Measurements from ENCODE around the gene VARS2.
"Not testable (repeated sequence)": the region's sequence is repeated elsewhere in the genome, so short reads cannot be mapped to it uniquely, and the experiment has no call there.

Gene VARS2

GRCh38 chr6:30927080-30927479, 13.0 kb downstream of the VARS2 start:
- not testable (repeated sequence) for DNase-seq (ENCODE audit: extremely low read depth in 1 of 2, low read depth in 1 of 2)

- no peak for DNase-seq (ENCODE audit: extremely low read depth in 1 of 2, low read depth in 1 of 2)
Observed at GRCh38 chr6:30928677-30929076, 14.6 kb downstream of the VARS2 start.

GRCh38 chr6:30930506-30930905, 16.5 kb downstream of the VARS2 start:
- no peak for DNase-seq (ENCODE audit: extremely low read depth in 1 of 2, low read depth in 1 of 2)

GRCh38 chr6:30931272-30931671, 17.2 kb downstream of the VARS2 start:
- DNase-seq (ENCODE audit: extremely low read depth in 1 of 2, low read depth in 1 of 2) = no peak

GRCh38 chr6:30931969-30932645, 18.1 kb downstream of the VARS2 start, which contains the start of gene SFTA2:
TSS of gene SFTA2 (minus strand) at chr6:30932170. CDS start at chr6:30932096, 74 bp downstream.
- no peak for DNase-seq (ENCODE audit: extremely low read depth in 1 of 2, low read depth in 1 of 2)

GRCh38 chr6:30932665-30933365, 18.8 kb downstream of the VARS2 start:
- no peak for DNase-seq (ENCODE audit: extremely low read depth in 1 of 2, low read depth in 1 of 2)

GRCh38 chr6:30935018-30935417, 21.0 kb downstream of the VARS2 start:
- no peak for DNase-seq (ENCODE audit: extremely low read depth in 1 of 2, low read depth in 1 of 2)

- no peak for DNase-seq (ENCODE audit: extremely low read depth in 1 of 2, low read depth in 1 of 2)
Observed at GRCh38 chr6:30937265-30937664, 23.2 kb downstream of the VARS2 start.

GRCh38 chr6:30938730-30939129, 24.7 kb downstream of the VARS2 start:
- no peak for DNase-seq (ENCODE audit: extremely low read depth in 1 of 2, low read depth in 1 of 2)

- DNase-seq (ENCODE audit: extremely low read depth in 1 of 2, low read depth in 1 of 2) = no peak
Observed at GRCh38 chr6:30939473-30939872, 25.4 kb downstream of the VARS2 start.

- no peak for DNase-seq (ENCODE audit: extremely low read depth in 1 of 2, low read depth in 1 of 2)
Observed at GRCh38 chr6:30940361-30940986, 26.4 kb downstream of the VARS2 start, which contains the start of gene MUCL3. TSS of gene MUCL3 (plus strand) at chr6:30940973. CDS start at chr6:30941000, 27 bp downstream.

GRCh38 chr6:30942338-30943060, 28.5 kb downstream of the VARS2 start:
- no peak for DNase-seq (ENCODE audit: extremely low read depth in 1 of 2, low read depth in 1 of 2)

- no peak for DNase-seq (ENCODE audit: extremely low read depth in 1 of 2, low read depth in 1 of 2)
Observed at GRCh38 chr6:30944051-30944450, 30.0 kb downstream of the VARS2 start.

GRCh38 chr6:30945281-30945680, 31.2 kb downstream of the VARS2 start:
- DNase-seq (ENCODE audit: extremely low read depth in 1 of 2, low read depth in 1 of 2) = no peak

- no peak for DNase-seq (ENCODE audit: extremely low read depth in 1 of 2, low read depth in 1 of 2)
Observed at GRCh38 chr6:30947231-30947630, 33.2 kb downstream of the VARS2 start.

- DNase-seq (ENCODE audit: extremely low read depth in 1 of 2, low read depth in 1 of 2) = no peak
Observed at GRCh38 chr6:30948811-30949210, 34.8 kb downstream of the VARS2 start.

GRCh38 chr6:30951907-30952469, 38.0 kb downstream of the VARS2 start:
- DNase-seq (ENCODE audit: extremely low read depth in 1 of 2, low read depth in 1 of 2) = no peak

- DNase-seq (ENCODE audit: extremely low read depth in 1 of 2, low read depth in 1 of 2) = no peak
Observed at GRCh38 chr6:30954631-30955366, 40.8 kb downstream of the VARS2 start.

- DNase-seq (ENCODE audit: extremely low read depth in 1 of 2, low read depth in 1 of 2) = peak; percentile 56 to 77
Observed at GRCh38 chr6:30955367-30956042, 41.5 kb downstream of the VARS2 start.

- DNase-seq (ENCODE audit: extremely low read depth in 1 of 2, low read depth in 1 of 2) = no peak
Observed at GRCh38 chr6:30957716-30958115, 43.7 kb downstream of the VARS2 start.
